ENCODE data around the gene NMRK1. TPM values are rescaled to one million over a fixed set of nuclear protein-coding genes. Genes with fewer than 3 reads are reported as not detected.

Gene NMRK1
- total RNA-seq, 1 experiment from 2014 or later = 7.8 TPM

GRCh38 chr9:75090579-75090978 is 2.6 kb upstream of the NMRK1 start:
- no peaks in the 10 kb centered on the region for H3K27me3 ChIP-seq (ENCODE audit: insufficient read depth, low read length)
- ChIA-PET POLR2A (no interaction called here), RAD21 (ENCODE audit: low non-redundant PET in 1 of 2, low total read pairs in 2 of 2, uncharacterized antibody in 2 of 2, unreplicated experiment in 2 of 2) (no interaction called here), CTCF (no interaction called here)
- no peak overlapping the region for H3K4me2 ChIP-seq (ENCODE audit: low read length)
- peaks cover 11% of the 10 kb centered on the region; the same call in 1 of the 2 replicates for H3K79me2 ChIP-seq (ENCODE audit: insufficient read depth, low read length)
- no peak for TF ChIP-seq POLR2AphosphoS5 (IDR thresholded peaks at IDR 0.05; ENCODE audit: low read depth, low read length)
- TF ChIP-seq SRF (IDR thresholded peaks at IDR 0.05; ENCODE audit: low read depth) = no peak
- TF ChIP-seq EZH2 (IDR thresholded peaks at IDR 0.05) = no peak
- TF ChIP-seq SP1 (IDR thresholded peaks at IDR 0.05; ENCODE audit: low read depth) = no peak
- no peak for TF ChIP-seq EGR1 (IDR thresholded peaks at IDR 0.05; ENCODE audit: low read depth)
- TF ChIP-seq YY1 (IDR thresholded peaks at IDR 0.05; ENCODE audit: extremely low read depth, insufficient replicate concordance, low read depth, low read length) = no peak
- no peak for TF ChIP-seq REST (IDR thresholded peaks at IDR 0.05; ENCODE audit: low read depth)
- no peak for TF ChIP-seq ZFX (IDR thresholded peaks at IDR 0.05)
- TF ChIP-seq TCF7L2 (IDR thresholded peaks at IDR 0.05; ENCODE audit: borderline replicate concordance, extremely low read depth, insufficient read depth, insufficient read length) = no peak
- no peak for TF ChIP-seq FOSL1 (IDR thresholded peaks at IDR 0.05; ENCODE audit: low read depth)
- no peak for TF ChIP-seq SIN3A (IDR thresholded peaks at IDR 0.05; ENCODE audit: low read depth)
- TF ChIP-seq MAX (IDR thresholded peaks at IDR 0.05) = no peak
- no peak for TF ChIP-seq JUND (IDR thresholded peaks at IDR 0.05)
- no peak for TF ChIP-seq CTCF (IDR thresholded peaks at IDR 0.05 in 2 of 3, conservative IDR thresholded peaks at IDR 0.05 in 1 of 3; ENCODE audit: borderline replicate concordance in 1 of 3, insufficient read depth in 1 of 3, low read depth in 2 of 3, low read length in 2 of 3)
- TF ChIP-seq CBX3 (IDR thresholded peaks at IDR 0.05; ENCODE audit: low read depth) = no peak
- H2AFZ ChIP-seq (ENCODE audit: low read depth, low read length, poor library complexity, severe bottlenecking) = no peak overlapping the region
- H3K9me3 ChIP-seq (ENCODE audit: control insufficient read depth in 1 of 2, insufficient read depth in 1 of 2, low read depth in 1 of 2, low read length in 2 of 2) = no peaks in the 10 kb centered on the region
- peaks cover 12 to 19% of the 10 kb centered on the region in 2 experiments; a peak in 3 of 4 replicates for H3K4me1 ChIP-seq (ENCODE audit: control insufficient read depth in 1 of 2, insufficient read depth in 2 of 2, low read length in 2 of 2)
- ATAC-seq (no peak), DNase-seq (ENCODE audit: low read depth, low spot score) (no peak)
- H4K20me1 ChIP-seq (ENCODE audit: insufficient read depth) = no peaks in the 10 kb centered on the region
- intact Hi-C loops (cut with micrococcal nuclease) = no loop called here
- no peak overlapping the region for H3K9ac ChIP-seq (ENCODE audit: low read length)
- no peak overlapping the region for H3K4me3 ChIP-seq (replicated peaks in 1 of 2; ENCODE audit: low read depth in 1 of 2, low read length in 2 of 2)
- H3K9me2 ChIP-seq (ENCODE audit: insufficient read depth) = no peaks in the 10 kb centered on the region
- no peak overlapping the region for H3K27ac ChIP-seq (ENCODE audit: low read depth, low read length)
- BruUV-seq (replicated peaks) = no TSS peak
- H3K36me3 ChIP-seq (ENCODE audit: control insufficient read depth in 1 of 2, insufficient read depth in 2 of 2, low read length in 2 of 2) = no peaks in the 10 kb centered on the region

Measured in HCT116 (cell line).